K562 (cell line): ENCODE data around the gene TPD52L1. TPM values are rescaled to one million over a fixed set of nuclear protein-coding genes. Genes with fewer than 3 reads are reported as not detected.

Experiments used
- ATAC-seq: fragments of 200-7000 bp; cut with Tn5 transposase; 3 replicates; pipeline ENCODE4 v1.9.1; 2020; ENCODE audit warnings: moderate library complexity
- BruUV-seq: library from RNA; stranded (reverse); fragments of 400-500 nt; replicated peaks from 2 replicates; lab custom pipeline; 2021; lab: Mats Ljungman, UMichigan
- CTCF ChIA-PET: fragments of 300-600 bp; formaldehyde crosslinking; extraction: SDS; loops from one replicate; lab custom pipeline; 2021; ENCODE audit warnings: low intra/inter-chr PET ratio; lab: Yijun Ruan, JAX
- POLR2A ChIA-PET: fragments of 300-600, 350-650 bp; sonication (Branson Sonifier 250); formaldehyde crosslinking; extraction: SDS; loops from one replicate; lab custom pipeline; 2021; ENCODE audit warnings: antibody characterized with exemption, inconsistent platforms; lab: Yijun Ruan, JAX
- DNase-seq, 4 experiments: peaks; one replicate each; pipeline versions ENCODE4 v3.0.0 to v3.0.0-alpha.2; 2011 to 2018; ENCODE audit warnings: low spot score in 3 of 4, mixed read lengths in 3 of 4; ENCODE audit errors: extremely low read depth in 1 of 4
- FAIRE-seq: peaks from 2 replicates; lab custom pipeline; 2011; peaks lifted over from hg19 to GRCh38; lab: Jason Lieb, UNC
- H2AFZ ChIP-seq: 2 replicates; pipeline ENCODE4 v1.6.0; 2011; ENCODE audit warnings: low read depth, low read length, control low read depth, inconsistent platforms
- H3K27ac ChIP-seq: fragments of 200-600 bp; 3 replicates; pipeline ENCODE4 v1.8.0; 2011; ENCODE audit warnings: low read depth, mild to moderate bottlenecking, control low read depth, inconsistent platforms, low read length, moderate library complexity, mixed read lengths; ENCODE audit errors: extremely low read depth
- H3K27me3 ChIP-seq, 2 experiments: fragments of 300-600 bp in 1 of 2; 2 replicates in 1 of 2; 3 replicates in 1 of 2; pipeline versions ENCODE4 v1.6.0 to v1.8.0; 2011; ENCODE audit warnings: inconsistent platforms in 2 of 2, low read length in 2 of 2, mild to moderate bottlenecking in 1 of 2, mixed read lengths in 1 of 2, moderate library complexity in 1 of 2; ENCODE audit not compliant: control insufficient read depth in 2 of 2, insufficient read depth in 2 of 2
- H3K36me3 ChIP-seq: fragments of 300-600 bp; 3 replicates; pipeline ENCODE4 v1.8.0; 2011; ENCODE audit warnings: mild to moderate bottlenecking, low read length, inconsistent platforms; ENCODE audit not compliant: control insufficient read depth, insufficient read depth
- H3K4me1 ChIP-seq, 2 experiments: fragments of 200-600 bp in 1 of 2; replicated peaks in 1 of 2; 2 replicates in 1 of 2; 3 replicates in 1 of 2; pipeline versions ENCODE4 v1.5.1 to v1.8.0; 2011; ENCODE audit warnings: inconsistent platforms in 2 of 2, low read length in 2 of 2, mild to moderate bottlenecking in 1 of 2, mixed read lengths in 1 of 2, moderate library complexity in 1 of 2; ENCODE audit not compliant: control insufficient read depth in 2 of 2, insufficient read depth in 2 of 2
- H3K4me2 ChIP-seq: 2 replicates; pipeline ENCODE4 v1.6.1; 2011; ENCODE audit warnings: low read length, control low read depth, inconsistent platforms, mixed read lengths; ENCODE audit not compliant: insufficient read depth
- H3K4me3 ChIP-seq: fragments of 200-600 bp; sonication (generic), shearing (Covaris generic); 2 replicates; pipeline ENCODE4 v1.5.1; 2016; ENCODE audit warnings: control low read depth, inconsistent platforms
- H3K79me2 ChIP-seq: fragments of 200-600 bp; 3 replicates; pipeline ENCODE4 v1.8.0; 2011; ENCODE audit warnings: low read length, inconsistent platforms; ENCODE audit not compliant: control insufficient read depth, insufficient read depth
- H3K9ac ChIP-seq, 2 experiments: 2 replicates each; pipeline versions ENCODE4 v1.6.0 to v1.6.1; 2011; ENCODE audit warnings: low read depth in 2 of 2, low read length in 2 of 2, control low read depth in 1 of 2, inconsistent platforms in 1 of 2, mild to moderate bottlenecking in 1 of 2, mixed read lengths in 1 of 2; ENCODE audit not compliant: insufficient read depth in 1 of 2
- H3K9me1 ChIP-seq: one replicate; pipeline ENCODE4 v1.6.0; 2011; ENCODE audit warnings: inconsistent platforms, mild to moderate bottlenecking, low read length, moderate library complexity; ENCODE audit not compliant: control insufficient read depth, insufficient read depth
- H3K9me3 ChIP-seq: replicated peaks from 2 replicates; pipeline ENCODE4 v1.5.1; 2011; ENCODE audit warnings: low read depth, low read length, inconsistent platforms; ENCODE audit not compliant: control insufficient read depth, insufficient read depth
- H4K20me1 ChIP-seq: replicated peaks from 2 replicates; pipeline ENCODE4 v1.6.1; 2011; ENCODE audit warnings: low read length, inconsistent platforms, mixed read lengths; ENCODE audit not compliant: control insufficient read depth, insufficient read depth
- CREB3L1 ChIP-seq: fragments of 450-650 bp; IDR thresholded peaks from 2 replicates; pipeline ENCODE4 v1.6.1; 2014; ENCODE audit warnings: low read depth, mild to moderate bottlenecking, moderate library complexity, borderline replicate concordance
- EP300 ChIP-seq: IDR thresholded peaks from 2 replicates; pipeline ENCODE4 v1.6.1; 2012; ENCODE audit warnings: low read length, improper control_type of control experiment
- FOXP4 ChIP-seq: sonication (generic); formaldehyde crosslinking; IDR thresholded peaks from 2 replicates; pipeline ENCODE4 v1.8.0; 2022; ENCODE audit warnings: mild to moderate bottlenecking, missing genetic modification reagents, borderline replicate concordance
- NCOA1 ChIP-seq: fragments of 450-650 bp; IDR thresholded peaks from 2 replicates; pipeline ENCODE4 v1.6.1; 2016; ENCODE audit warnings: low read depth
- NR2F6 ChIP-seq: fragments of 450-650 bp; formaldehyde crosslinking; IDR thresholded peaks from 2 replicates; pipeline ENCODE4 v1.4.0; 2020; ENCODE audit warnings: mild to moderate bottlenecking
- RNF219 ChIP-seq: fragments of 250-450 bp; sonication (Bioruptor Pico); IDR thresholded peaks from 2 replicates; pipeline ENCODE4 v1.5.0; 2022; ENCODE audit warnings: mild to moderate bottlenecking
- SP1 ChIP-seq: sonication (generic); formaldehyde crosslinking; IDR thresholded peaks from 2 replicates; pipeline ENCODE4 v1.8.1; 2022; ENCODE audit warnings: mild to moderate bottlenecking, missing genetic modification reagents
- TOE1 ChIP-seq, 2 experiments: fragments of 450-650 bp in 1 of 2; sonication (generic) in 1 of 2; formaldehyde crosslinking in 1 of 2; IDR thresholded peaks; 2 replicates each; pipeline versions ENCODE4 v1.7.1 to v1.8.0; 2016 to 2022; ENCODE audit warnings: borderline replicate concordance in 2 of 2, mild to moderate bottlenecking in 2 of 2, antibody characterized with exemption in 1 of 2, inconsistent platforms in 1 of 2, low read depth in 1 of 2, missing genetic modification reagents in 1 of 2, moderate library complexity in 1 of 2
- ZBTB12 ChIP-seq: fragments of 250-450 bp; sonication (Bioruptor Pico); IDR thresholded peaks from 2 replicates; pipeline ENCODE4 v1.4.0; 2020
- ZFP91 ChIP-seq: sonication (generic); formaldehyde crosslinking; IDR thresholded peaks from 2 replicates; pipeline ENCODE4 v1.8.0; 2022; ENCODE audit warnings: mild to moderate bottlenecking, missing genetic modification reagents
- ZNF696 ChIP-seq: fragments of 250-450 bp; sonication (Bioruptor Pico); conservative IDR thresholded peaks from 2 replicates; pipeline ENCODE4 v1.4.0; 2020; ENCODE audit warnings: mild to moderate bottlenecking, moderate library complexity
- WGBS: fragments of 100-300 bp; shearing (Covaris generic); methylation state at CpG from one replicate; pipeline ENCODE4 v1.1.6; 2016; ENCODE audit warnings: low coverage, mixed read lengths; ENCODE audit not compliant: insufficient coverage; ENCODE audit errors: missing lambda C conversion rate; 5-methylcytosine and 5-hydroxymethylcytosine counted together
- in situ Hi-C: fragments of 300-500 bp; cut with MboI; formaldehyde crosslinking; loops from 4 replicates; pipeline ENCODE4 v1.15.0; 2018; ENCODE audit warnings: inconsistent platforms, mixed read lengths
- intact Hi-C: fragments of 100-400 bp; cut with micrococcal nuclease; formaldehyde crosslinking; loops from 2 replicates; pipeline ENCODE4 v1.14.2; 2022
- polyA plus RNA-seq, 8 experiments: library from polyadenylated mRNA; depleted of rRNA in 4 of 8; stranded (reverse) in 5 of 8; unstranded in 3 of 8; fragments of >200 nt; fragmentation: Nextera tagmentation in 2 of 8; fragmentation: Illumina TruSeq in 1 of 8; extraction: Ambion mirVana in 2 of 8; extraction: Trizol in 1 of 8; gene quantifications; 2 replicates each; pipeline versions ENCODE4 v1.2.1 to v1.2.3, GENCODE V29; 2011 to 2014; ENCODE audit warnings: inconsistent platforms in 1 of 8, missing spikeins in 1 of 8
- total RNA-seq, 7 experiments: library from RNA; depleted of rRNA in 6 of 7; stranded (reverse); fragments of >200 nt in 6 of 7; fragmentation: Illumina TruSeq in 2 of 7; extraction: Trizol in 2 of 7; gene quantifications; 2 replicates each; pipeline versions ENCODE4 v1.2.1 to v1.2.3, GENCODE V29; 2011 to 2021; ENCODE audit warnings: low replicate concordance in 1 of 7

The TPD52L1 gene
- total and polyA plus RNA-seq, 9 of the 15 experiments (the other 6 are each of a cell fraction or from before 2014, with no cell fraction given) = 12.9 to 149 (median 75.7) TPM

- H3K27ac ChIP-seq = no peak overlapping the region
- H3K9ac ChIP-seq = no peak overlapping the region
- H2AFZ ChIP-seq = no peak overlapping the region
- no peaks in the 10 kb centered on the region for H3K27me3 ChIP-seq
- H4K20me1 ChIP-seq = no peaks in the 10 kb centered on the region
- no peak for FAIRE-seq
- 71% methylated on average over 7 of the region's 7 CpGs for WGBS
- no peaks in the 10 kb centered on the region; a peak in 1 of 5 replicates for H3K4me1 ChIP-seq
- no peaks in the 10 kb centered on the region for H3K9me3 ChIP-seq
- BruUV-seq = TSS peak; percentile 6
- no peaks in the 10 kb centered on the region for H3K9me1 ChIP-seq
- no peak overlapping the region for H3K4me2 ChIP-seq
- no peak for DNase-seq
- POLR2A ChIA-PET = no interaction called here
- H3K4me3 ChIP-seq = no peak overlapping the region
- intact Hi-C loops = no loop called here
- no peak for ATAC-seq
- H3K36me3 ChIP-seq = no peaks in the 10 kb centered on the region; the same call in 1 of the 3 replicates
- H3K79me2 ChIP-seq = no peaks in the 10 kb centered on the region
- in situ Hi-C loops = no loop called here
- CTCF ChIA-PET = no interaction called here
- TF ChIP-seq SP1 (CRISPR knock-in tag) (no peak), NCOA1 (no peak), ZFP91 (CRISPR knock-in tag) (no peak), FOXP4 (CRISPR knock-in tag) (no peak), ZNF696 (no peak), CREB3L1 (no peak), ZBTB12 (CRISPR knock-in tag) (no peak), NR2F6 (no peak), TOE1 (IDR thresholded peaks at IDR 0.05; ENCODE audit: borderline replicate concordance) (no peak), TOE1 (CRISPR knock-in tag; IDR thresholded peaks at IDR 0.05; ENCODE audit: borderline replicate concordance, low read depth) (no peak), RNF219 (CRISPR knock-in tag) (no peak), EP300 (no peak)
These were observed 78.2 kb downstream of the TPD52L1 start for GRCh38 chr6:125231574-125232343.
